ACHN (cell line): ENCODE data around the gene MYO1D.
"Not testable (repeated sequence)": the region's sequence is repeated elsewhere in the genome, so short reads cannot be mapped to it uniquely, and the experiment has no call there.

ENCODE experiments used
- DNase-seq: peaks from one replicate; pipeline ENCODE4 v3.0.0-alpha.2; 2015
- in situ Hi-C: cut with HindIII; loops from 2 replicates; pipeline ENCODE4 v1.10.0; 2017; ENCODE audit warnings: low sequenced_read_pairs, low pct_ligation_motif_present, low pct_unique_long_range_greater_than_20kb

Gene MYO1D

DNA sequence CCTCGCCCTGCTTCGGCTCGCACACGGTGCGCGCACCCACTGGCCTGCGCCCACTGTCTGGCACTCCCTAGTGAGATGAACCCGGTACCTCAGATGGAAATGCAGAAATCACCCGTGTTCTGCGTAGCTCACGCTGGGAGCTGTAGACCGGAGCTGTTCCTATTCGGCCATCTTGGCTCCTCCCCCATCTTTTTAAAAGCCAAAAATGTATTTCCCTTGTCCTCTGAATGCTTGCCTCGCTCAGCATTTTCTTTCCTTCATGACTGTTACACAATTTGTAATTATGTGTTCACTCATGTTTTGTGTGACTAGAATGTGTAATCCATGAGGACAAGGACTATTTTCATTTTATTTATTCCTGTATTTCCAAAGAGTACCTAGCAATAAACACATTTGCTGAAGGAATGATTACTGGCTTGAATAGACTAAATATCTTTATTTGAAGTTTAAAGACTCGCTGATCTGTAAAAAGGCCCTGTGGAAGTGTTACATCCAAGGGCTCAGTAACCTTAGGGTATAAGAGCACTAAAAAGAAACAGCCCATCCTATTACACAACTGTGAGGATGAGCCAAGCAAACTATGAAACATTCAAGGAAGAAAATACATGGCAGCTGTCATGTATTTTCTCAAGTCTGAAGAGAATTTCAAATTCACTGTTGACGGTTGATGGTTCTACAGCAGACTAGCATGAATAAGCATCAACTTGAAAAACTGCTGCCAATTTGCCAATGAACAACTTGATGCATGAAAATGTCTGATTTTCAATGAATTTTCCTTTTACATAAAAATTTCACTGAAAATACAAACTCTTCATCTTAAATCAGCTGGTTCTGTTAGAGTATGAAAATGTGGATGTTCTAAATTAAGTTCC lies 192.6 kb downstream of the MYO1D start:
- no peak for DNase-seq
- in situ Hi-C loops, result no loop called here

- DNase-seq, result no peak
- in situ Hi-C loops, result no loop called here
Observed at GRCh38 chr17:32673964-32674363, 203.0 kb downstream of the MYO1D start.

DNA sequence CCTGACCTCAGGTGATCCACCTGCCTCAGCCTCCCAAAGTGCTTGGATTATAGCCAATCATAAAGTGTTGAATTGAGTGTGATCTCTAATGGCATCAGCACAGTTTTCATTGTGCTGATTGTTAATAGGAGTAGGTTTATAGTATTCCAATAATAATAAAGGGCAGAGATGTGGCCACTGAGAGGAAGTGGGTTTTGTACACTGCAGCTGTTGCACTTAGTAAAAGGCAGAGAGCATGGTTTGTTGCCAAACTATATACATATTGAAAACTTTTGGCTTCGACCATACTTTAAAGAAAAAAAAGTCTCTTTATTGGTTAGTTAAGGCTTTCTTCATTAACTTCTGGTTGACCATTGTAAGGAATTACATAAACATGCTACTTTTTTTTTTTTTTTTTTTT lies 204.2 kb downstream of the MYO1D start:
- in situ Hi-C loops, result no loop called here
- no peak for DNase-seq

DNA sequence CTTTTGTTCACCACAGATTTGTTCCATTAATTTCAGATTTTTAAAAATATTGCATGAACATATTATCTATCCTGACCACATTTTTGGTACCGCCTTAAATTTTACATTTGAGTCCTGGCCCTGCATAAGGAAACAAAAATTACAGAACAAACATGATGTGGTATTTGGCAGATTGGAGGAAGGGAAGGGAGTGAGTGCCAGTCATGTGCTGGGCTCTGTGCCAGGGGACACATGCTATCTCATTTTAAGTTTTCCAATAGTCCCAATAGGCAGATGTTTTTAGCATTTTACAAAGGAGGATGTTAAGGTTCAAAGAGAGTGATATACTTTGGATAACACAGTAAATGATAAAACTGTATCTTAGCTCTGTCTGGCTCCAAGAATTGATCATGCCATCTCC lies 205.0 kb downstream of the MYO1D start:
- in situ Hi-C loops, result no loop called here
- no peak for DNase-seq

DNA sequence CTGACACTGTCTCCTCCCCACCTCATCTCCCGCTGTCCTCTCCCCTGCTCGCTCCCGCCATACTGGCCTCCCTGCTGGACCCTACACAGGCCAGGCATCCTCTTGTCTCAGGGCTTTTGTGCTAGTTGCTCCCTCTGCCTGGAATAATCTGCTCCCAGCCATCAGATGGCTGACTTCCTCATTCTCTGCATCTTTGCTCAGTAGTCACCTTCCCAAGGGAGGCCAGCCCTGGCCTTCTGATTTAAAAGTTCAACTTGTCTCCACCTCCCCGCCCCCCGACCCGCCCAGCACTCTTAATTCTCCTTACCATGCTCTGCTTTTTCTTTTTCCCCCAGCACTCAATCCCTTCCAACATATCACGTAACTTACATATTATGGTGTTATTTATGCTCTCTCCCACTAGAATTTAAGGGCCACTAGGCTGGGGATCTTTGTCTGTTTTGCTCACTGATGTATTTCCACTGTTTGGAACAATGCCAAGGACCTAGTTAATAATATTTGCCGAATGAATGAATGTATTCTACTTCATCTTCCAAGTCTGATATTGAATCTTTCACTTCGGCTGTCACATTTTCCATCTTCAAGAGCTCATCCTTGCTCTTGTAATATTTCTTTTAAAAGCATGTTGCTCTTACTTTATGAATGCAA lies 211.9 kb downstream of the MYO1D start:
- no peak for DNase-seq
- in situ Hi-C loops, result no loop called here

- in situ Hi-C loops, result no loop called here
- no peak for DNase-seq
Observed at GRCh38 chr17:32660496-32660985, 216.4 kb downstream of the MYO1D start.

GRCh38 chr17:32659419-32659842 lies 217.5 kb downstream of the MYO1D start:
- peak; percentile 67 for DNase-seq
- in situ Hi-C loops, result no loop called here

DNA sequence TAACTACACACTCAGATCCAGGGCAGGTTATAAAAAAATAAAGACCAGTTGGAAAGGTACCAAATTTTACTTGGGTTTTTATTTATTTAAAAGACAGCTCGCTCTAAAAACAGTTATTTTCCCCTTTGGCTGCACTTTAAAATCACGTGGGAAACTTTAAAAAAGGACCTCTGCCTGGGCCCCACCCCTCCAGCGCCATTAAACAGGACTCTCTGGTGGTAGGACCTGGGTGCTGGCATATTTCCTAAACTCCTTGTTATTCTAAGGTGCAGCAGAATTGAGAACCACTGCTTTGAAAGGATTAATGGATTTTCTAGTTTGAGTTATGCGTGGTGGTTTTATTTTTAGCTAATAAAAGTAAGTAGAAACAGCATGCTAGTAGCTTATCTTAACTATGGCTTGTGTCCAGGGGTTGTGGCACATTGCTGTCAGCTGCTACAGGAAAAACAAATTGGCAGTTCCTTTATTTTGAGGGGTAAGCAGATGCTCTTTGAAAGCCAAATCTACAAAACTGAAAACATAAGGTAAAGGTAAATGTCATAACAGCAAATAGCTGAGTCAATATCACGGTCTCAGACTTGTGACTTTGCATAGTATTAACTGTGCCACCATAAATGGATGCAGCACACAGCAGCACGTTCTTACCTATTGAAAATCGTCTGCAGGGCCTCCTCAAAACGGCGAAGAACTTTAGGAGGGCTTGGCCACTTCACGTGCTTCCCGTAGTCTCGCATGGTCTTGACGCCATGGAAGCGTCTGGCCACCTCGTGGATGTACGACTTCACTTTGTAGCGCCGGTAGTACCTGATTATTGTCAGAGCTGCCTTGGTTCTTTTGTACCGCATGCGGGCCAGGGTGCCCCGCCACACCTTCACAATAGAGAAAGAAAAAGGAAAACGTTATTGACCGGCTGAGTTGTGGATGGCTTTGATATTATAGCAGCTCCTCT lies 218.2 kb downstream of the MYO1D start:
- in situ Hi-C loops, result no loop called here
- DNase-seq, result no peak

DNA sequence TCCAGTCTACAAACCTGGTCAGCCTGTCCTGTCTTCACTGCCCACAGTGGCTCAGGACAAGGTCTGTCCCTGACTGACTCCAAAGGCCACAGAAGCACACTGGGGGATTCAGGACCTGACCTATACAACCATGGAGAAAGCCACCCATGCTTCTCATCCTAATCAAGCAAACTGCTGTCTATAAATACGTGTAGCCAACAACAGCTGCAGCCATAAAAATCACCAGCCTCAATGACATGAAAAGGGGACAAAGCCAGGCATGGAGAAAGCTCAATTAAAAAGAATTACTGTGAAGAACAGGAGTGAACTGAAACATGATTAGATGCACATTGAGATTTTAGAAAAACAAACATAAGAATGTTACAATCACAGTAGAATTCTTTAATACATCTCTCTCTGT lies 220.0 kb downstream of the MYO1D start:
- in situ Hi-C loops, result no loop called here
- no peak for DNase-seq

DNA sequence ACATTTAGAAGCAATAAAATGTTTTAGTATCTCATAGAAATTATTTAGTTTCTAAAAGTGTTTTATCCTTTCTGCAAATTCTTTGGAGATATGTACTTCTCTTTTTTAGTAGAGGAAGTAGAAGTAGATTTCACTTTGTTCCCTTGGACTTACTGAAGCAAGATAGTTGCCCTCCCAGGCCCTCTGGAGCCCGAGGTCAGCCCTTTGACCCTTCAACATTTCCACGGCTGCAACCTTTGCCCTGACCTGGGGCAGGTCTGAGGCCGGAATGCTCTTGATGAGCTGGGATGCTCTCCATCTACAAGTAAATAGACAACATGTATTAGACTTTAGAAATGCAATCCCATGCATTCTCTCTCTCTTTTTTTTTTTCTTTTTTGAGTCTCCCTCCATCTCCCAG lies 222.6 kb downstream of the MYO1D start:
- no peak for DNase-seq
- in situ Hi-C loops, result no loop called here

DNA sequence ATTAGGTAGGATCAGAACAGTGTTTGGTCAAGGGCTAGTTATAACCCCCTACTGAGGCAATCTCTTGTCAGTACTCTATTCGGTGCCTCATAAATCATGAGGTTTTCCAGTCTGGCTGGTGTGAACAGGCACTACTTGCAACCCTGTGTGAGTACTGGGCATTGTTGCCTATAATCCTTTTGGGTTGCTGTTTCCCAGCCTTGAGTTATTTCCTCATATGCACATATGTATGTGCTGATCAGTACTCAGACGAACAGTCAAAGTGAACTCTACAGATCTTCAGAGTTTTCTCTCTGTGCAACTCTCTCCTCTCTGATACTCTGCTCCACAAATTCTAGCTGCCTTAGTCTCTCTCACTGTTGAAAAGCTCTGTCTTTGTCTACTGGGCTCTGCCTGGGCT lies 225.8 kb downstream of the MYO1D start:
- in situ Hi-C loops, result no loop called here
- DNase-seq, result no peak

- no peak for DNase-seq
- in situ Hi-C loops, result no loop called here
Observed at GRCh38 chr17:32648450-32648849, 228.5 kb downstream of the MYO1D start.

DNA sequence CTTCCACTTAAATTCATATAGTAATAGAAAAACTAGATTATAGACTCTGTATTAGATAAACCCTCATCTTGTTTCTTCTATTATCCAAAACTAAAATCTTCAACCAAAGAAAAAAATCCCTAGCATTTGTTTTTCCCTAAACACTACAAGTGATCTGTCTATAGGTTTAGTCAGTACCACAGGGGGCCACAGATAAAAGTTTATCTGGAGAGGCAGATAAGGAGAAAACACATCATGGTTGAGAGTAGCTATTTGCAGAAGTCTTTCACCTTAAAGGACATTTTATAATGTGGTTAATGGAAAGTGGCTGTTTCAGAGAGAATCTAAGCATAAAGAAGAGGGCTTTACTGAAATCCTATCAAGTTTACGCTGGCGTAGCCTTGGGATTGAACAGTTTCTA lies 230.0 kb downstream of the MYO1D start:
- no peak for DNase-seq
- in situ Hi-C loops, result no loop called here

GRCh38 chr17:32641514-32641913 lies 235.4 kb downstream of the MYO1D start:
- in situ Hi-C loops, DNase-seq: not testable (repeated sequence)

- in situ Hi-C loops, result no loop called here
- DNase-seq, result no peak
Observed at GRCh38 chr17:32636598-32637218, 240.2 kb downstream of the MYO1D start.

GRCh38 chr17:32634167-32634566 lies 242.8 kb downstream of the MYO1D start:
- no peak for DNase-seq
- in situ Hi-C loops, result no loop called here

DNA sequence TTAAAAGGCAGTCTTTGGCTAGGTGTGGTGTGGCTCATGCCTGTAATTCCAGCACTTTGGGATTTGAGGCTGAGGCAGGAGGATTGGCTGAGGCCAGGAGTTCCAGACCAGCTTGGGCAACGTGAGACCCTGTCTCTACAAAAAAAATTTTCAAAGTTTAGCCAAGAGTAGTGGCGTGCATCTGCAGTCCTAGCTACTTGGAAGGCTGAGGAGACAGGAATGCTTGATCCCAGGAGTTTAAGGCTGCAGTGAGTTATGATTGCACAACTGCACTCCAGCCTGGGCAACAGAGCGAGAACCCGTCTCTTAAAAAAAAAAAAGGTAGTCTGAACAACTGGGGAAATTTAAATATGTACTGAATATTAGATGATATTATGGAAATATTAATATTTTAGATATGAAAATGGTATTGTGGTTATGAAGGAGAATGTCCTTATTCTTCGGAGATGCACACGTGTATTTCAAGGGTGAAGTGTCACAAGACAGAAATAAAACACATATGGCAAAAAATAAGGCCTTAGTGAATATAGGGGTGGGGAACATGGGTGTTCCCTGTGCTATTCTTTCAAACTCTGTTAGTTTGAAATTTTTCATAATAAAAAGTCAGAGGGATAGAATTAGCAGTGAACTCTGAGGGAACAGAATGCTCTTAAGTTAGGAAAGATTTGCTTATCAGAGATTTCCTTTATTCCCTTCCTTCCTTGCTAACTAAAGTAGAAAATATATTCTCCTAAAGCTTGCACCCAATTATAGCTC lies 245.4 kb downstream of the MYO1D start:
- no peak for DNase-seq
- in situ Hi-C loops, result no loop called here
